Hematopoietic multipotent progenitor cell treated with erythropoietin and hydrocortisone succinate and interleukin-3 and kit ligand, for 4 days (in vitro differentiated cells): Measurements from ENCODE around the gene FNDC8.
"Not testable (repeated sequence)": the region's sequence is repeated elsewhere in the genome, so short reads cannot be mapped to it uniquely, and the experiment has no call there.

ENCODE experiments used
- DNase-seq: peaks from one replicate; pipeline ENCODE4 v3.0.0-alpha.2; 2015

FNDC8 gene

DNA sequence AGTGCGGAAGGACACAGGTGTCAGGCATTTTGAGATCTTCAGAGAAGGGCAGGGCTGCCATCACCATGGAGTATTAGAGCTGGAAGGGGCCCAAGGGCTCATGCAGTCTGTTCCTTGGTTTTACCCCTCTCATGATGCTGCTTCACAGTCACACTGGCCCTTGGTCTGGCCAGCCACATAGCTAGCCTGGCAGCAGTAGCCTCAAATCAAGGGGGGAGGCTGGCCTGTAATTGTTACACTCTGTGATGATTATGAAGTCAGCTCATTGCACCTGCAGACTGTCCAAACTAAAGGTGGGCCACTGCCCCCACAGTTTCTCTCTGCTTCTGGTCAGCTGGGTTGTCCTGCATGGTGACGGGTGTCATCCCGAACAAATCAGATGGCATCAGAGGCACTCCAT is at the start of gene FNDC8:
FNDC8 (plus strand) TSS at position 301 of the 400 bp plus-strand sequence; CDS start at position 380, 79 bp downstream.
- no peak for DNase-seq

DNA sequence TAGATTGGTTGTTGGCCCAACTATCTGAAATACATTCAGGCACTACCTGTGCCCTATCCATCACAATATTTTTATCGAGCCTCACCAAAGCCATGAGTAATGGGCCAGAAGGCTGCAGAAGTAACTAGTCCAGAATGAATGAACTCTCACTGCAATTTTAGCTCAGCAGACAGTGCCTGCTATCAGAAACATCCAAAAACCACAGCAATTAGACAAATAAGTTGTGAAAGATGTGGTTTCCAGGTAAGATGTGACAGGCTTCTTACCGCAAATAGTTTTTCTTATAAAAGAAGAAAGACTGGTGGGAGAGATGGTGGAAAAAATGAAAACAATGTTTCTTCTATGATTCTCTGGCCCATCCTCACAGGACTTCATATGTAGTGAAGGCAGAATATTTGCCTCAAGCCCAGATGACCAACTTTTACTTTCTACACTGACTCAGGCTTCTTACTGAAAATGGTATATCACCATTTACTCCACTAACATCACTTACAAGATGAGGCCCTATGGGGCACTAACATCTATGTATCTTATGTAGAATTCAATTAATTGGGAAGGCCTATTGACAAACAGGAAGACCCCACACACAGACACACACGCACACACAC is 48.1 kb upstream of the FNDC8 start:
- no peak for DNase-seq

DNA sequence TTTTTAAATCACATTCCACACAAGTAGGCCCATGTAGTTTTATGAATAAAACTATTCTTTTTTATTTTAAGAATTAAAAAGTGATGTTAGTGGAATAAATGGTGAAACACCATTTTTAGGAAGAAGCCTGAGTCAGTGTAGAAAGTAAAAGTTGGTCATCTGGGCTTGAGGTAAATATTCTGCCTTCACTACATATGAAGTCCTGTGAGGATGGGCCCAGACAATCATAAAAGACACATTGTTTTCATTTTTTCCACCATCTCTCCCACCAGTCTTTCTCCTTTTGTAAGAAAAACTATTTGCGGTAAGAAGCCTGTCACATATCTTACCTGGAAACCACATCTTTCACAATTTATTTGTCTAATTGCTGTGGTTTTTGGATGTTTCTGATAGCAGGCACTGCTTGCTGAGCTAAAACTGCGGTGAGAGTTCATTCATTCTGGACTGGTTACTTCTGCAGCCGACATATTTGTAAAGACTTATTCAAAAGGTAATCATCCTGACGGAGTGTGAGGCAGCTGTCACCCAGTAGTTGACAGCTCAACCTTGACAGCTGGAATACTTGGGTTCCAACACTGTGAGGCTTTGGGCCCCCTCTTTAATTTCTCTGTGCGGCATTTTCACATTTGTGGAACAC is 47.3 kb upstream of the FNDC8 start:
- DNase-seq: peak; percentile 39

DNA sequence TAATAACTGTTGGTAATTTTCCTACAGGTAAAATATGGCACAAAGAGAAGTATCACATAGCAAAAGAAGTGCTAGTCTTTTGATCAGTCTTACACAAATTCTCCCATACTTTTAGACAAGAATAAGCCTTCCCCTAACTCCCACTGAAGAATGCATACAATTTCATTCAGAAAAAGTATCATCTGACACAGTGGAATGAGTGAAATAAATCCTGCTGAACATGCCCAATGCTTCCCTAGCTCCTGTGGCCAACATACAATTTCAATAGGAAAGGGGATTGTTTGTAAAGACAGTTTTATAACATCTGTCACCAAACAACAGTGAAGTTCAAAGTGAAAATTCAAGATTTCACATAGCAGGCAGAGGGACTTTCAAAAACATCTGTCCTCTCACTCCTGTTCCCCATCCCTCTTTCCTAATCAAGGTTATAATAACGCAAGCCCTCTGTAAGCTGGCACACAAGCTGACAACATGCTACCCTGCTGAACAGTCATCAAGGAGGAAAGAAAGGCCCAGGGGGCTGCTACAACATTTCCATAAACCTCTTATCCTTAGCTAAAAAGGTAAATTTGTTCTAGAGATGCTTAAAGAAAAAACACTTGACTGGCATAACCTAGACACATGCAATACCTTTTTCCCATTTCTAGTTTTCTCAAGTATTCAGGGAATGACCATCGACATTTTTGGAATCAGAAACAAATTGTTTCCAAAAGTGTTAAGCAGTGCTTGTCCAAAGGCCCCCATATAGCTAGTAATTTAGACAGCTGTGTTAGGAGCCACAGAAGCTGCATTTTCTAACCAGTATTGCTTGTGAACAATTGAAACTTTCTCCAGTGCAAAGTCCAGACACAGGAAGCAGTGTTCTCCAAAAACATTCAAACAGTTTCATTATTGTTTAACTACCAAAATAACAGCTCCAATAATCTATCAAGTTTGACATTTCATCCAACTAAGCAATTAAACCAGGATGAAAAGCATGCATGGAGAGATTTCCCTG is 46.4 kb upstream of the FNDC8 start:
- DNase-seq: no peak

DNA sequence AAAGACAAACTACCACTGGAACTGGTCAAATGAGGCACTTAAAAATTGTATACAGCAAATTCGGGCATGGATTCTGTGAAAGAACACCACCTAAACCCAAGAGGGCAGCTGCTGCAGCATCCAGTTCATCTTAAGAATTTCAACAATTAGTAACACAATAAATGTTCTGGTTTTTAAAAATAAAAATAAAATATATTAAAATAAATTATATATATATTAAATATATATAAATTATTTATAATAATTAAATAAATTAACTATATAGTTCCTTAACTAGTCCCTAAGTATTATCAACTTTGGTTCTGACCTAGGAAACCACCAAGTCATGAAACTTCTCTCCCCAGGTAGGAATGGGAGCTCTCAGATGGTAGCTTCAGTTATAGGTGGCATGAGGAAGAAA is 44.5 kb upstream of the FNDC8 start:
- no peak for DNase-seq

DNA sequence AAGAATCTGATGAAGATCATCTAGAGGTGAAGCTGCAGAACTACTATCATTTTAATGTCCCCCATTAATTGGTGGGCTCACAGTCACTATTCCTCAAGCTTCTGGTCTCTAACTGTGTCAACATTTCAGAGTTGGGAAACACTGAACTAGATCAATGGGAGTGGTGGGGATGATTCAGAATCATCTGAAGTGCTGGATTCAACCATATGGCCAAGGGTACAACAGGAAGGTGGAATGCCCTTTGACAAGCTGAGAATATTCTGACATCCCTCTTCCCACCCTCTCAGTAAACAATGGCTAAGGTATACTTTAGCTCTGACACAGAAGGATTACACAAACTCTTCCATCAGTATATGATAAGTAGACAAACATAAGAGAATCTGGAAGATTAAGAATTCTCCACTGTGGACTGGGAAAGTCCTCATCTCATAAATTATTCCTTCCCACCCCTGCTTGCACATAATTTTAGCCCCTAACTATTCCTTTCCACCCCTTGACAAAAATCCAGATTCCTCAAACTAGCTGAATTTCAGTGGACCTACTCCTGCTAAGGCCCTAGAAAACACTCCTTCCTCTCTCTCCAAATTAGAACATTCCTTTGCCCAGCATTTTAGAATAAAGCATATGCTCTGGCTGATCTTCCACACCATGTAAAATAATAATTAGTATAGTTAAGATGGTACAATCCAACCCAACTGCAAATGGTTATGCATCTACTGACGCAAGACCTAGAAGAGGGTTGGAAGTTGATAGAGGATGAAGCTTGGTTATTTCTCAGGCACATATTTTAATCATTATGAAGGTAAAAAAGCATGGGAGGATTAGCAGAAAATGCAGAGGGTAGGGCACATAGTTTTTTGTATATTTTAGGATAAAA is 41.6 kb upstream of the FNDC8 start:
- DNase-seq: no peak

DNA sequence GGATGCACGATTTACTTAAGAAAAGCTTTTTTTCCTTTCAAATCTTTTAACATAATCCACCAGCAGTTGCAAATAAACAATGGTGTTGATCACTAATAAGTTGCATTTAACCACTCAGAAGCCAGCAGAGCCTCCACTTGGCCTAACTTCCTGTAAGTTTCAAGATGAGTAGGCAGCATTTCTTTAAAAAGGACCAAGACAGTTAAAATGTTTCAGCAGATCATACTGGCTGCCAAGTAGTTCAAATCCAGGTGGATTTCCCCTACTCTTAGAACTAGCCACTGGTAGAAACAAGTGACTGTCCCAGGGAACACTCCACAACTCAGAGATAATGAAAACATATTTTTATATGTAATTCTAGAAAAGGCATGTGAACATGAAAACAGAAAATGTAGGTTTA is 40.9 kb upstream of the FNDC8 start:
- DNase-seq: no peak

DNA sequence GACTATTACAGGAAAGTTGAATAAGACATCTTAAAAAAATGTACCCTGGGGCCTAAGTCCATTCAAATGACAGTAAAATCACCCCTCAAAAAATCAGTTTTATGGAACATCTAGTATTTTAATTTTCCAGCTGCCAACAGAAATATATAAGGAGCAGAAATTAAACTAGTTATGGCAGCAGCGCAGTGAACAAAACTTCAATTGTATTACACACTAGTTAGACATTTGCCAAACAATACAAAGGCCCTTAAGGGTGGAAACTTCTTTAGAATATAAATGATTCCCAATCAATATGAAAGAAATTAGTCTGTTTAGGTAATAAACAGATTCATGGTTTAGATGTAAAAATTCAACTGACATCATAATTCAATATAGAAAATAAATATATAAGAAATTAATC is 39.8 kb upstream of the FNDC8 start:
- no peak for DNase-seq

DNA sequence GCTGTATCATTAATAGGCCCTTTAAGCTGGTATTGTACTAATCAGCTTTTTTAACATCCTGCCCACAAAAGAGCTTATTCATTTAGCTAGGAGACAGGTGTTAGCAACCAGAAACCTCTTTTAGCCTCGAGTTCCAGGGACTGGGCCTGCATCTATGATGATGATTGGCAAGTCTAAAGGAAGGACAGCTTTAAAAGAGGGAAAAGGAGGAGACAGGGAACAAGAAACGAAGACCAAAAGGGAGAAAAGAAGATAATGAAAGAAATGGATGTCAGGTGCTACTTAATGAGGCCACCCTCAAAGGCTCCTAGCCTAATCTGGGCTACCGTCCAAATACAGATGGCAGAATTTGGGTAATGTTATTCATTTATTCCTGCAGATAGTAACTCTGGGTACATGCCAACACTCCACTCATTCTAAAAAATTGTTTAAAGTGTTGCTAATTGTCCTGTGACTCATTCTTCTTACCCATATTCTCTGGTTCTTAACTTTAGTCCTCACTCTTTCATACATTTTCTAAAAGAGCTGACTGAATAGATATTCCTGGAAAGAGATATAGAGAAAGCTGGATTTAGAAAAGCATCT is 39.2 kb upstream of the FNDC8 start:
- DNase-seq: peak; percentile 63

DNA sequence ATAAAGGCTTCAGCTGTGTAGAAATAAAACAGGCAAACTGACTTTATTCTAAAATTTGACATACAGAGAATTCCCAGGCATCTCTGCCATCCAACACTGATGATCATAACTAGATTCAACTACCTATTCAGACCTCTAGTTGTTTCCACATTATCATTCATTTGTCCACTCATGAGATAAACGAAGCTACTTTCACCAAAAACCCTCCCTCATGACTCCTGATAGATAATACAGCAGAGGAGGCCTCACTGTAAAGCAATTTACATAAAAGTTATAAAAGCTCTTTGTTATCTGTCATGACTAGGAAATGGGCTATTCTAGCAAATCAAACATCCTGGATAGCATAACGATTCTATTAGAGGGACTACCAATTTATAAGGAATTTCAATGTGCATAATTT is 38.3 kb upstream of the FNDC8 start:
- DNase-seq: no peak

DNA sequence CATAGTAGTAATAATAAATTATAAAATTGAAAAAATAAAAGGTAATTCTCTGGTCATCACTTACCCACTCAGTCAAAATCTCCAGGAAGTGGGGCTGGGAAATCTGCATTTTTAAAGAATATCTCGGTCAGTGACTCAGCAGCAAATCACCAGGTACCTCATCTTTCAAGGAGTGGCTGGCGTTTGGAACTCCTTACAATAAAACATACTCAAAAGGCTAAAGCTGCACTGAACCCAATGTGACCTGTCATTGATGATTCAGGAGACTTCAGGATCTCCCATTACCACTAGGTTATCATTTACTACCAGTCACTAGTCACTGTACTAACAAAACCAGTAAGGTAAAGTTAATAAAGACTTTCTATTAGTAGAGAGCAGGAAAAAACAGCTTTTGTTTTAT is 36.4 kb upstream of the FNDC8 start:
- DNase-seq: no peak

DNA sequence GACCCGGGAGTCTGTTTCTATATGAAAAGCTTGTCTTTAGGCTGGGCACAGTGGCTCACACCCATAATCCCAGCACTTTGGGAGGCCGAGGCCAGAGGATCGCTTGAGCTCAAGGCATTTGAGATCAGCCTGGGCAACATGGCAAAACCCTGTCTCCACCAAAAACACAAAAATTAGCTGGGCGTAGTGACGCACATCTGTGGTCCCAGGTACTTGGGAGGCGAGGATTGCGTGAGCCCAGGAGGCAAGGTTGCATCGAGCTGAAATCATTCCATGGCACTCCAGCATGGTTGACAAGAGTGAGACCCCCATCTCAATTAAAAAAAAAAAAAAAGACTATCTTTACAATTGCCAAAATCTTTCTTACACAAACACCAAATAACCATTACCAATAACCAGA is 35.3 kb upstream of the FNDC8 start:
- DNase-seq: no peak

DNA sequence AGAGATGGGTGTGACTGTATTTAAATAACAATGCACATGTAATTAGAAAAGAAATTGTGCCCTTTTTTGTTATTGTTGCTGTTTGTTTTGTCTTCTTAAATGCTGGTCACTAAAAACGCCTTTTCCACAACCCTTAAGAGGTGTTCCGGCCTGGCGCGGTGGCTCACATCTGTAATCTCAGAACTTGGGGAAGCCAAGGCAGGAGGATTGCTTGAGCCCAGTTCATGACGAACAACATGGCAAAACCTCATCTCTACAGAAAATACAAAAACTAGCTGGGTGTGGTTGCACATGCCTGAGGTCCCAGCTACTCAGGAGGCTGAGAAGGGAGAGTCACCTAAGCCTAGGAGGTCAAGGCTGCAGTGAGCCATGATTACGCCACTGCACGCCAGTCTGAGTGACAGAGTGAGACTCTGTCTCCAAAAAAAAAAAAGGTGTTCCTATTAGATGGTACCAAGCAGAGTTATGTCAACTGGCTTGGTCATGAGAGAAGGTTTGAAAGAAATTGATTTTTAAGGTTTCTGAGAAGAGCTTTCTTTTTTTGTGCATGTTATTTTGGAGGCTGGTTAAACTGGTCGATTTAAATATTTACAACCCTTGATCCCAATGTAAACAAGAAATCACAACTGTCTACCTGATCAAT is 34.4 kb upstream of the FNDC8 start:
- DNase-seq: no peak

DNA sequence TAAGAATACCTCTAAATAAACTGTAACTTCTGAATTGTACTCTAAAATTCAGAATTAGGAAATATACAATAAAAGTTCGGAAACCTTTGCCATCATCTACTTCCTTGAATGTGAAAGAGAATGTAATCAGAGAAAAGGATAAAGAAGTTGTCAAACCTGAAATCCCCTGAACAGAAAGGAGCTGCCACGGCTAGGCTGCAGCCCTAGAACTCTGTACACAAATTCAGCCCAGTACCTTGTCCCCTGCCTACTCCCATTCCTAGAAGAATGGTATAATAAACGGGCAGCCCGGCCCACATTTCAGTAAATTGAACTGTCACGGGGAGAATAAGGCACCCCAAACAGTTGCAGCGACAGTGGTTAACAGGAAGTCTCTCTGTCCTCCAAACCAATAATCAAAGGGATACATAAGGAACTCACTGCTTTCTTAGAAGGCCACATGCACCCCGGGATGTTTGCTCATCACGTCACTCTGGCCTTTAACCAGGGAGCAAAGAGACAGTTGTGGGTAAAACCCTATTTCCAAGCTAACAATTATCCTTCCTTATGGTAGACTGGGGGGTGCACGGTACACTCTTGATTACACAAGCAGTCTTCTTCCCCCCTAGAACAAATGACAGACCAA is 33.6 kb upstream of the FNDC8 start:
- no peak for DNase-seq

DNA sequence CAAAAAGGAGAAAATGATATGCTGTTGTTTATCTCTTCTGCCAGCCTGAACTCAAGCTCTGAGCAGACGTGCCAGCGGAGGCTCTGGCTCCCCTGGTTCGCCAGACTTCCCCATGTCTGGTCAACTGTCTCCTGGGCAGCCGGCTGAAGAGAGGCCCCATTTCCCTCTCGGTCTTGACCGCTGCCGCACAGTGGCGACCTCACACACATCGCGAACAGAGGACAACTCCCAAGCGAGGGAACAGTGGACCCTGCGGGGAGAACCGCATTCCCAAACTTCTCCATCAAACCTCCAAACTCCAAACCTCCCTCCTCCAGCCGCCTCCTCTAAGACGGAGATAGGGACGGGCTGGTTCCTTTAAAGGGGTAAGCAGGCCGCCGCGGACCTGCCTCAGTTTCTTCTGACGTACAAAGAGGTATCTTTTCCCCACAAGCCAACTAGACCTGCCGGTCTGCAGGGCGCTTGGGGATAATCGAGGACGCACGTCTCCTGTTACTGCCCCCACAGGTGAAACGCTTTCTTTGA is 33.0 kb upstream of the FNDC8 start:
- DNase-seq: peak; percentile 83

DNA sequence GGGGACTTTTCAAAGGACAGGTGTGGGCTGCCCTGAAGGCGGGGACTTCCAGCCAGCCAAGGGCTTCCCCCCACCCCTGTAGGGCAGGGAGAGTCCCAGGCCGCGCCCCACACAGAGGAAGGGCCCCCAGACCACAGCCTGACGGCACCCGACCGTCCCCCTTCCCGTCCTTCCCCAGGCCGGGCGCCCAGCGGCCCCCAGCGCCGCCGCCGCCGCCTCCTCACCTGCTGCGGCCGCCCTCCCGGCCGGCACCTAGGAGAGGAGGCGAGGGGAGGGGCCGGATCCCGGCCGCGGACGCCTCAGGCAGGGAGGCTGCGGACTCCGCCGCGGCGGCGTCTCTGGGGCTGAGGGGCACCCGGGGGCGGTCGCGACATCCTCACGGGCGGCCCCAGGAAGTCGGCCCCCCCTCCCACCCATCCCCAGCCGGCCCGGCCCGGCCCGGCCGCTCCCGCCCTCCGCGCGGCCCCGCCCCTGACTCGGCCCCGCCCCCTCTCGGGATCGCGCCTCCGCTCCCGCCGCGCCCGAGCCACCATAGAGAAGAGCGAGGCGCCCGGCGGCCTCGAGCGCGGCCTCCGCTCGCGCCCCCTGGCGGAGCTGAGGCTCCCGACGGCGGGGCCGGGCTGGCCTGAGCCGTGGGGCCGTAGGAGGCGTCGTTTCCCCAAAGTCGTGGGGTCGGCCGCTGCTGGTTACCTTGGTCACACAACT is 32.4 kb upstream of the FNDC8 start:
- DNase-seq: peak; percentile 94

DNA sequence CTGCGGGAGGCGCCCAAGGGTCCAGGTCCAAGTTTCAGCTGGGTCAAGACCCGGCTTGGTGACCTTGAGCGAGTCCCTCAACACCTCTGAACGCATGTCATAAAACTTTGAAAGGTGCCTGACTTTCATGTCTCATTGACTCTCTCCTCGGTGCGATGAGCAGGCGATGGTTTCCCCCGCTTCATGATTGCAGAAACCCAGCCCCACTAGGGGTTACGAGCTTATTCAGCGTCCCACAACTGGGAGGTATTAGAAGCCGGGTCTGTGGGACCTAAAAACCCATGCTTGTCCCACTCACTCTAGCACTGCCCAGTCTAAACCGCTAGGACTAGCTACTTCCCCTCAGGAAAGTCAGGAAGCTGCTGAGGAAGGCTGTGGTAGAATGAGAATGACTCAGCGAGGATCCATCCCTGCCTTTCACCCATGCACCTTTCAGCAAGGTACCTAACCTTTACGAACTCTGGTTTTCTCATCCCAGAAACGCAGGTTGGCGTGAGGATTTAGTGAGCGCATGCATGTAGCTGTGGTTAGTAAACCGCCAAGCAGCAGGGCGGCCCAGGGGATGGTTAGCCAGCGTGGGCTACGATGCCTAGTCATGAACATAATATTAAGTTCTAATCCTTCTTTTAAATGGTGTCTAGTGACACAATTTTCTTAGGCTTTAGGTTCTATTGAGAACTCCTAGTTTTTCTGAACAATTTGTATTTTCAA is 31.7 kb upstream of the FNDC8 start:
- DNase-seq: peak; percentile 79

DNA sequence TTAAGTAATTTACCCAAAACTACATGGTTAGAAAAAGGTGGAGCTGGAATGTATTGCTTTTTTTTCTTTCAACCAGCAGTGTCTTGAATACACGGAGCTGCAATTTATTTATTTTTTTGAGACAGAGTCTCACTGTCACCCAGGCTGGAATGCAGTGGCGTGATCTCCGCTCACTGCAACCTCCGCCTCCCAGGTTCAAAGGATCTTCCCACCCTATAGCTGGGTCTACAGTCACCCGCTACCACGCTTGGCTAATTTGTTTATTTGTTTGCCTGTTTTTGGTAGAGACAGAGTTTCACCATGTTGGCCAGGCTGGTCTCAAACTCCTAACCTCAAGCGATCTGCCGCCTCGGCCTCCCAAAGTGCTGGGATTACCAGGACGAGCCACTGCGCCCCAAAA is 30.7 kb upstream of the FNDC8 start:
- DNase-seq: not testable (repeated sequence)

DNA sequence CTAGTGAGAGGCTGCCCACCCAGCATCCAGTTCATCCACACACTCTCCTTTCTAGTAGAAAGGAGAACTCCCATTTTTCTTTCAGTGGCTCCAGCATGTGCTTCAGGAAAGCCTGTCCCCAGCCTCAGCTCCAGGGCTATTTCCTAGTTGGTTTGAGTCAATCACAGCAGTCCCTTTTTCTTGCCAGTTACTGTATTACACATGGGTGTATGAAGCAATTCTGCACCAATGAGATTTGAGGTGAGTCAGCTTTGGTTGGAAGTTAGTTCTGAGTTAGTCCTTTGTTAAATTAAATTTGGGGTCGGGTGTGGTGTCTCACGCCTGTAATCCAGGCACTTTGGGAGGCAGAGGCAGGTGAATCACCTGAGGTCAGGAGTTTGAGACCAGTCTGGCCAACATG is 26.5 kb upstream of the FNDC8 start:
- DNase-seq: peak; percentile 15

DNA sequence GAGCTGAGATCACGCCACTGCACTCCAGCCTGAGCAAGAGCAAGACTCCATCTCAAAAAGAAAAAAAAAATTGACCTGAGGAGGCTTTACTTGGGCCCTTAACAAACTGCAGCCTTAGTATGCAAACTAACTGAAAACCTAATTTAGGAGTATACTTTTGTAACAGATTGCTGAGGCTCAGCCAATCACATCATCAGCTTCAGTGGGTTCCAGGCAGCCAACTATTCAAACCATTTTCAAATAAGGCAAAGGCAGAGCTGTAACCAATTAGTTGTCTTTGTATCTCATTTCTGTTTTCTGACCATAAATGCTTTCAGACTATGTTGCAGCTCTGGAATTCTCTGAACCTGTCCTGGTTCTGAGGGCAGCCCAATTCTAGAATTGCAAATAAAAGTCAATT is 25.7 kb upstream of the FNDC8 start:
- DNase-seq: no peak
